Measurements from ENCODE around the gene ZBTB39.
"Not testable (repeated sequence)": the region's sequence is repeated elsewhere in the genome, so short reads cannot be mapped to it uniquely, and the experiment has no call there.

Gene ZBTB39

GRCh38 chr12:57019983-57020719 is 13.8 kb upstream of the ZBTB39 start:
- TF ChIP-seq, protein P1, sequence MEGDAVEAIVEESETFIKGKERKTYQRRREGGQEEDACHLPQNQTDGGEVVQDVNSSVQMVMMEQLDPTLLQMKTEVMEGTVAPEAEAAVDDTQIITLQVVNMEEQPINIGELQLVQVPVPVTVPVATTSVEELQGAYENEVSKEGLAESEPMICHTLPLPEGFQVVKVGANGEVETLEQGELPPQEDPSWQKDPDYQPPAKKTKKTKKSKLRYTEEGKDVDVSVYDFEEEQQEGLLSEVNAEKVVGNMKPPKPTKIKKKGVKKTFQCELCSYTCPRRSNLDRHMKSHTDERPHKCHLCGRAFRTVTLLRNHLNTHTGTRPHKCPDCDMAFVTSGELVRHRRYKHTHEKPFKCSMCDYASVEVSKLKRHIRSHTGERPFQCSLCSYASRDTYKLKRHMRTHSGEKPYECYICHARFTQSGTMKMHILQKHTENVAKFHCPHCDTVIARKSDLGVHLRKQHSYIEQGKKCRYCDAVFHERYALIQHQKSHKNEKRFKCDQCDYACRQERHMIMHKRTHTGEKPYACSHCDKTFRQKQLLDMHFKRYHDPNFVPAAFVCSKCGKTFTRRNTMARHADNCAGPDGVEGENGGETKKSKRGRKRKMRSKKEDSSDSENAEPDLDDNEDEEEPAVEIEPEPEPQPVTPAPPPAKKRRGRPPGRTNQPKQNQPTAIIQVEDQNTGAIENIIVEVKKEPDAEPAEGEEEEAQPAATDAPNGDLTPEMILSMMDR (IDR thresholded peaks at IDR 0.05; ENCODE audit: low read depth, low read length, missing control alignments), result no peak
- in situ Hi-C loops (cut with HindIII; ENCODE audit: low sequenced_read_pairs), result no loop called here
- H3K4me3 ChIP-seq (ENCODE audit: low read depth, low read length), result no peak overlapping the region
- no peak for DNase-seq (ENCODE audit: low read depth)

GRCh38 chr12:57018906-57019305 is 12.6 kb upstream of the ZBTB39 start:
- H3K4me3 ChIP-seq (ENCODE audit: low read depth, low read length), result no peak overlapping the region
- in situ Hi-C loops (cut with HindIII; ENCODE audit: low sequenced_read_pairs), result no loop called here
- TF ChIP-seq, protein P1 (IDR thresholded peaks at IDR 0.05; ENCODE audit: low read depth, low read length, missing control alignments), result no peak
- DNase-seq (ENCODE audit: low read depth), result no peak

DNA sequence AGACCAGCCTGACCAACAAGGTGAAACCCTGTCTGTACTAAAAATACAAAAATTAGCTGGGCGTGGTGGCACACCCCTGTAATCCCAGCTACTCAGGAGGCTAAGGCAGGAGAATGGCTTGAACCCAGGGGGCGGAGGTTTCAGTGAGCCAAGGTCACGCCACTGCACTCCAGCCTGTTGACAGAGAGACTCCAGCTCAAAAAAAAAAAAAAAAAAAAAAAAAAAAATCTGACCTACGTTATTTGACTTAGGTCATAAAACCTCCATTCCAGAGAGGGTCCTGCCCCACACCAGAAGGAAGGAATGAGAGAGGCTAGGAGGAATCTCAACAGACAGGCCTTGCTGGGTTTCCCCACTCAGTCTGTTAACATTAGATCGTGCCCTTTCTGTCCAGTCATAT is 12.0 kb upstream of the ZBTB39 start:
- DNase-seq (ENCODE audit: low read depth); H3K4me3 ChIP-seq (ENCODE audit: low read depth, low read length); in situ Hi-C loops (cut with HindIII; ENCODE audit: low sequenced_read_pairs): not testable (repeated sequence)

GRCh38 chr12:57016348-57016747 is 10.0 kb upstream of the ZBTB39 start, which contains the start of gene TAC3:
Gene TAC3 (minus strand): TSS chr12:57016529. CDS start chr12:57015797, 732 bp downstream.
- no peak within 1 kb of the TSS for H3K4me3 ChIP-seq (ENCODE audit: low read depth, low read length)
- in situ Hi-C loops (cut with HindIII; ENCODE audit: low sequenced_read_pairs), result no loop called here
- TF ChIP-seq, protein P1 (IDR thresholded peaks at IDR 0.05; ENCODE audit: low read depth, low read length, missing control alignments), result no peak
- DNase-seq (ENCODE audit: low read depth), result no peak

- no peak overlapping the region for H3K4me3 ChIP-seq (ENCODE audit: low read depth, low read length)
- TF ChIP-seq, protein P1 (IDR thresholded peaks at IDR 0.05; ENCODE audit: low read depth, low read length, missing control alignments), result peak; percentile 7
- in situ Hi-C loops (cut with HindIII; ENCODE audit: low sequenced_read_pairs), result no loop called here
- no peak for DNase-seq (ENCODE audit: low read depth)
Observed at GRCh38 chr12:57012600-57013465, 6.5 kb upstream of the ZBTB39 start.

DNA sequence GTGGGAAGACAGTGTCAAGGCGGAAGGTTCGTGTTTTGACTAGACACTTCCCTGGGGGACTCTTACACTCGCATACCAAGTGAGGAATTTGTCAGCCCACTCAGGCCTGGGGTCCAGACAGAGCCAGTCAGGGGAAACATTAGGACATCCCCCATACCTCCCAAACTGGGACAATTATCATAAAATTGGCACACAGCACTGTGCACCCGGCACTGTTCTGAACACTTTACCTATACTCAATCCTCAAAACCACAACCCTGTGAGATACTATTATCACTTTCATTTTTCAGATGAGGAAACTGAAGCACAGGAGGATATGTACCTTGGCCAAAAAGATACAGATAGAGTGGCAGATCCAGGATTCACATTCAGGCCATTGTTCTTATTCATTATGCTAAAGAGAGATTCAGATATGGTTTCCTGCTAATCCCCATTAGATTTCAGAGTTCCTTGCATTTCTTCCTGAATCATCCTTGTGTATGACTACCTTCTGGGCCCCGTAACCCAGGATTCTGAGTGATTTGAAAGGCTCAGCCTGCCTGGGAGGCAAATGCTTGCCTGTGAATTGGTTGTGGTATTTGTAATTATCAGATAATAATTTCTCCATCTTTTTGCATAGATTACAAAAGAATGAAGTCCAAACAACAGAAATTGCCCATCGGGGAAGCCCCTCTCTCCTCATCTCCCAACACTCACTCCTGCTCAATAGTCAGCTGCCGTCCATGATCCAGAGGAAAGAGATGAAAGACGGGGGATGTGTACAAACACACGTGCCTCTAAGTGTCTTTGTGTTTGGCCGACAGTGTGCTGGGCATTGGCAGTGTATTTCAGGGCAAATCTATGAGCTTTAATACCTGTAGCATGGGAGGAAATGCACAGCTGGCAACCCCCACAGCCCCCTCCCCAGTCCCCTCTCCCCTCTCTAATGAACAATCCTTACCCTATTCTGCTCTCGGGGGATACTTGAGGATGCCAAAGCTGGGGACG is 5.4 kb upstream of the ZBTB39 start:
- TF ChIP-seq, protein P1 (IDR thresholded peaks at IDR 0.05; ENCODE audit: low read depth, low read length, missing control alignments), result no peak
- in situ Hi-C loops (cut with HindIII; ENCODE audit: low sequenced_read_pairs), result no loop called here
- no peak for DNase-seq (ENCODE audit: low read depth)
- H3K4me3 ChIP-seq (ENCODE audit: low read depth, low read length), result no peak overlapping the region
